Endothelial cell of umbilical vein (primary cell): Measurements from ENCODE around the gene AGAP3. TPM values are rescaled to one million over a fixed set of nuclear protein-coding genes. Genes with fewer than 3 reads are reported as not detected.

ENCODE experiments used
- BruUV-seq: library from RNA; stranded (reverse); fragments of 400-500 nt; replicated peaks from 2 replicates; lab custom pipeline; 2021; lab: Mats Ljungman, UMichigan
- CTCF ChIA-PET: fragments of 300-600, 350-600 bp; sonication (Branson Sonifier 250); formaldehyde crosslinking; loops from one replicate; lab custom pipeline; 2021; ENCODE audit warnings: antibody characterized with exemption, inconsistent platforms; lab: Charles Lee
- POLR2A ChIA-PET: fragments of 300-600, 350-600 bp; sonication (Branson Sonifier 250); formaldehyde crosslinking; loops from one replicate; lab custom pipeline; 2021; ENCODE audit warnings: antibody characterized with exemption, inconsistent platforms; lab: Charles Lee
- DNase-seq: peaks from one replicate; pipeline ENCODE4 v3.0.0-alpha.2; 2011; ENCODE audit warnings: low read depth, low spot score
- FAIRE-seq: peaks from 2 replicates; lab custom pipeline; 2011; peaks lifted over from hg19 to GRCh38; lab: Jason Lieb, UNC
- H2AFZ ChIP-seq: 2 replicates; pipeline ENCODE4 v1.6.0; 2012; ENCODE audit warnings: low read depth, low read length, control low read depth, inconsistent platforms
- H3K27ac ChIP-seq: 2 replicates; pipeline ENCODE4 v1.5.1; 2011; ENCODE audit warnings: low read depth, mild to moderate bottlenecking, control low read depth, low read length, moderate library complexity; ENCODE audit not compliant: insufficient read depth
- H3K27me3 ChIP-seq, 2 experiments: 2 replicates each; pipeline versions ENCODE4 v1.6.0 to v1.6.1; 2011; ENCODE audit warnings: low read length in 2 of 2, mixed read lengths in 1 of 2; ENCODE audit not compliant: control insufficient read depth in 2 of 2, insufficient read depth in 2 of 2
- H3K36me3 ChIP-seq, 2 experiments: 2 replicates in 1 of 2; 3 replicates in 1 of 2; pipeline ENCODE4 v1.5.1; 2011; ENCODE audit warnings: low read length in 2 of 2, mild to moderate bottlenecking in 1 of 2, moderate library complexity in 1 of 2; ENCODE audit not compliant: control insufficient read depth in 2 of 2, insufficient read depth in 2 of 2; ENCODE audit errors: extremely low read depth in 1 of 2
- H3K4me1 ChIP-seq: 3 replicates; pipeline ENCODE4 v1.5.1; 2011; ENCODE audit warnings: mild to moderate bottlenecking, low read length; ENCODE audit not compliant: control insufficient read depth, insufficient read depth; ENCODE audit errors: extremely low read depth
- H3K4me2 ChIP-seq: 2 replicates; pipeline ENCODE4 v1.6.1; 2011; ENCODE audit warnings: low read length, control low read depth, mixed read lengths; ENCODE audit not compliant: insufficient read depth
- H3K4me3 ChIP-seq, 3 experiments: fragments of 200-600 bp in 1 of 3; sonication (generic), shearing (Covaris generic) in 1 of 3; replicated peaks in 1 of 3; 2 replicates each; pipeline ENCODE4 v1.5.1; 2011 to 2016; ENCODE audit warnings: control low read depth in 3 of 3, low read length in 3 of 3, mild to moderate bottlenecking in 2 of 3, inconsistent platforms in 1 of 3, low read depth in 1 of 3, moderate library complexity in 1 of 3; ENCODE audit not compliant: insufficient read depth in 1 of 3
- H3K79me2 ChIP-seq: 2 replicates; pipeline ENCODE4 v1.6.0; 2012; ENCODE audit warnings: low read length, inconsistent platforms; ENCODE audit not compliant: control insufficient read depth, insufficient read depth
- H3K9ac ChIP-seq: replicated peaks from 2 replicates; pipeline ENCODE3; 2011; ENCODE audit warnings: low read length, control low read depth; ENCODE audit not compliant: insufficient read depth; ENCODE audit errors: extremely low read depth
- H3K9me1 ChIP-seq: replicated peaks from 3 replicates; pipeline ENCODE4 v1.6.0; 2011; ENCODE audit warnings: mild to moderate bottlenecking, low read length; ENCODE audit not compliant: control insufficient read depth, insufficient read depth; ENCODE audit errors: extremely low read depth
- H3K9me3 ChIP-seq: replicated peaks from 2 replicates; pipeline ENCODE4 v1.5.1; 2012; ENCODE audit warnings: low read length, inconsistent platforms; ENCODE audit not compliant: control insufficient read depth, insufficient read depth
- H4K20me1 ChIP-seq: replicated peaks from 2 replicates; pipeline ENCODE3; 2011; ENCODE audit warnings: mild to moderate bottlenecking, low read length; ENCODE audit not compliant: control insufficient read depth, insufficient read depth; ENCODE audit errors: extremely low read depth
- CTCF ChIP-seq, 2 donors: IDR thresholded peaks; 1 replicate in 1 of 2; 2 replicates in 1 of 2; pipeline ENCODE4 v1.5.1; 2011; ENCODE audit warnings: low read length in 2 of 2, mild to moderate bottlenecking in 2 of 2, moderate library complexity in 2 of 2, control low read depth in 1 of 2, inconsistent platforms in 1 of 2, low read depth in 1 of 2; ENCODE audit not compliant: insufficient read depth in 1 of 2; ENCODE audit errors: extremely low read depth in 1 of 2
- EZH2 ChIP-seq: IDR thresholded peaks from 2 replicates; pipeline ENCODE4 v1.6.1; 2012; ENCODE audit warnings: borderline replicate concordance, low read depth, mild to moderate bottlenecking, moderate library complexity, low read length, inconsistent platforms; ENCODE audit not compliant: severe bottlenecking
- FOS ChIP-seq: IDR thresholded peaks from 2 replicates; pipeline ENCODE4 v1.6.1; 2011; ENCODE audit warnings: mild to moderate bottlenecking, low read length, moderate library complexity, borderline replicate concordance; ENCODE audit not compliant: insufficient read depth
- GATA2 ChIP-seq: IDR thresholded peaks from 2 replicates; pipeline ENCODE4 v1.7.0; 2011; ENCODE audit warnings: low read depth, mild to moderate bottlenecking, moderate library complexity, mixed read lengths, low read length; ENCODE audit not compliant: insufficient read length, insufficient read depth
- JUN ChIP-seq: IDR thresholded peaks from 2 replicates; pipeline ENCODE4 v1.6.1; 2011; ENCODE audit warnings: borderline replicate concordance, low read depth; ENCODE audit not compliant: insufficient read length, insufficient read depth
- MAX ChIP-seq: IDR thresholded peaks from 2 replicates; pipeline ENCODE4 v1.6.1; 2011; ENCODE audit not compliant: insufficient read depth, insufficient read length
- MYC ChIP-seq: IDR thresholded peaks from one replicate; pipeline ENCODE4 v1.6.1; 2011; ENCODE audit warnings: mild to moderate bottlenecking, low read depth, low read length
- POLR2A ChIP-seq: IDR thresholded peaks from 2 replicates; pipeline ENCODE4 v1.6.1; 2012; ENCODE audit warnings: low read depth, mild to moderate bottlenecking, control low read depth, low read length
- POLR2AphosphoS5 ChIP-seq: IDR thresholded peaks from 2 replicates; pipeline ENCODE4 v1.6.1; 2012; ENCODE audit warnings: low read depth, mild to moderate bottlenecking, control low read depth, low read length, moderate library complexity; ENCODE audit not compliant: insufficient read depth
- dilution Hi-C: fragments of 300-500 bp; cut with MboI; formaldehyde crosslinking; loops from one replicate; pipeline ENCODE4 v1.15.0; 2019; ENCODE audit warnings: low sequenced_read_pairs; ENCODE audit not compliant: extremely low pct_ligation_motif_present
- intact Hi-C: fragments of 100-400 bp; cut with micrococcal nuclease; formaldehyde crosslinking; loops from one replicate; pipeline ENCODE4 v1.10.0; 2022
- polyA plus RNA-seq, 4 experiments: library from polyadenylated mRNA; depleted of rRNA in 3 of 4; stranded (reverse) in 3 of 4; unstranded in 1 of 4; fragments of >200 nt; gene quantifications; 2 replicates each; pipeline versions ENCODE4 v1.2.1 to v1.2.3, GENCODE V29; 2011 to 2012; ENCODE audit warnings: missing spikeins in 1 of 4
- total RNA-seq: library from RNA; stranded (reverse); gene quantifications from 2 replicates; pipeline ENCODE4 v1.2.3, GENCODE V29; 2021

The AGAP3 gene
- total and polyA plus RNA-seq, 2 donors (not counting 3 experiments of a cell fraction or from before 2014, with no cell fraction given): 171 to 174 TPM

DNA sequence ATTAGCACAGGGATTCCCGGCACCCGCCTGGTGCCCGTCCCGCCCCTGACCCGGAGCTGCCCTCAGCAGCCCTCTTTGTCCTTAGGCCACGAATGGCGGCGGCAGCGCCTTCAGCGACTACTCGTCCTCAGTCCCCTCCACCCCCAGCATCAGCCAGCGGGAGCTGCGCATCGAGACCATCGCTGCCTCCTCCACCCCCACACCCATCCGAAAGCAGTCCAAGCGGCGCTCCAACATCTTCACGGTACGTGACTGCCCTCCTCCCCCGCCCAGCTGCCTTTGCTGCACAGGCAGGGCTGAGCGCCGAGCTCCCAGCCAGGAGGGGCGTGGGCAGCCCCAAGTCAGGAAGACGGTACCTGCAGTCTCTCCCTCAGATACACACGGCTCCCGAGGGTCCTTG is 33.6 kb downstream of the AGAP3 start:
- no peaks in the 10 kb centered on the region for H3K9me1 ChIP-seq
- H4K20me1 ChIP-seq: peaks cover 2% of the 10 kb centered on the region
- H3K79me2 ChIP-seq: peaks cover 21% of the 10 kb centered on the region
- peaks cover 11 to 56% of the 10 kb centered on the region in 2 experiments for H3K36me3 ChIP-seq
- ChIA-PET CTCF (no interaction called here), POLR2A (no interaction called here)
- H3K4me2 ChIP-seq: no peak overlapping the region
- peaks cover 9% of the 10 kb centered on the region for H3K4me1 ChIP-seq
- no peak overlapping the region for H3K4me3 ChIP-seq
- no peak for TF ChIP-seq EZH2
- TF ChIP-seq JUN: no peak
- TF ChIP-seq CTCF (IDR thresholded peaks at IDR 0.05; ENCODE audit: extremely low read depth in 1 of 2, insufficient read depth in 1 of 2, low read depth in 1 of 2, low read length in 2 of 2): no peak
- H2AFZ ChIP-seq: no peak overlapping the region
- intact Hi-C loops (no loop called here), dilution Hi-C loops (no loop called here)
- H3K9me3 ChIP-seq: no peaks in the 10 kb centered on the region
- no peak for FAIRE-seq
- no peak for DNase-seq
- no peak overlapping the region for H3K27ac ChIP-seq
- H3K27me3 ChIP-seq: no peaks in the 10 kb centered on the region
- H3K9ac ChIP-seq: no peak overlapping the region
- no TSS peak for BruUV-seq

GRCh38 chr7:151120896-151121295 is 34.6 kb downstream of the AGAP3 start:
- TF ChIP-seq GATA2 (no peak), EZH2 (no peak), POLR2A (no peak), MAX (no peak), CTCF (IDR thresholded peaks at IDR 0.05; ENCODE audit: extremely low read depth in 1 of 2, insufficient read depth in 1 of 2, low read depth in 1 of 2, low read length in 2 of 2) (no peak), MYC (no peak), FOS (no peak), JUN (no peak), POLR2AphosphoS5 (no peak)
- peaks cover 17% of the 10 kb centered on the region for H3K79me2 ChIP-seq
- peaks cover 12 to 61% of the 10 kb centered on the region in 2 experiments for H3K36me3 ChIP-seq
- no peak overlapping the region for H3K27ac ChIP-seq
- H3K4me1 ChIP-seq: peaks cover 6% of the 10 kb centered on the region
- DNase-seq: no peak
- POLR2A ChIA-PET: no interaction called here
- intact Hi-C loops: no loop called here
- BruUV-seq: no TSS peak
- dilution Hi-C loops: no loop called here
- H4K20me1 ChIP-seq: peaks cover 2% of the 10 kb centered on the region
- no peak for FAIRE-seq
- no peak overlapping the region for H3K4me3 ChIP-seq
- no peak overlapping the region for H3K9ac ChIP-seq
- no peaks in the 10 kb centered on the region for H3K9me3 ChIP-seq
- no peaks in the 10 kb centered on the region for H3K9me1 ChIP-seq
- no peaks in the 10 kb centered on the region for H3K27me3 ChIP-seq
- CTCF ChIA-PET: no interaction called here
- no peak overlapping the region for H3K4me2 ChIP-seq
- no peak overlapping the region for H2AFZ ChIP-seq
